ENCODE data around the gene ORAI1.
A peak's percentile ranks its signal among the peaks of the same experiment; 100 is the strongest.
"Not testable (repeated sequence)": the region's sequence is repeated elsewhere in the genome, so short reads cannot be mapped to it uniquely, and the experiment has no call there.

ORAI1 gene

DNA sequence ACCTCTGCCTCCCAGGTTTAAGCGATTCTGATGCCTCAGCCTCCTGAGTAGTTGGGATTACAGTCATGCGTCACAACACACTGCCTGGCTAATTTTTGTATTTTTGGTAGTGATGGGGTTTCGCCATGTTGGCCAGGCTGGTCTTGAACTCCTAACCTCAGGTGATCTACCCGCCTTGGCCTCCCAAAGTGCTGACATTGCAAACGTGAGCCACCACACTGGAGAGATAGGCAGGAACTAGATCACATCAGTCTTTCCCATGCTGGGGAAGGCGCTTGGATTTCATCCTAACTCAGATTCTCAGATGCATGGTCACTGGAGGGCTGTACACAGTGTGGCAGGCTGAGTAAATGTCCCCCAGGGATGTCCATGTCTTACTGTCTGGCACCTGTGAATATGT lies 18.0 kb upstream of the ORAI1 start:
- DNase-seq = no peak

DNA sequence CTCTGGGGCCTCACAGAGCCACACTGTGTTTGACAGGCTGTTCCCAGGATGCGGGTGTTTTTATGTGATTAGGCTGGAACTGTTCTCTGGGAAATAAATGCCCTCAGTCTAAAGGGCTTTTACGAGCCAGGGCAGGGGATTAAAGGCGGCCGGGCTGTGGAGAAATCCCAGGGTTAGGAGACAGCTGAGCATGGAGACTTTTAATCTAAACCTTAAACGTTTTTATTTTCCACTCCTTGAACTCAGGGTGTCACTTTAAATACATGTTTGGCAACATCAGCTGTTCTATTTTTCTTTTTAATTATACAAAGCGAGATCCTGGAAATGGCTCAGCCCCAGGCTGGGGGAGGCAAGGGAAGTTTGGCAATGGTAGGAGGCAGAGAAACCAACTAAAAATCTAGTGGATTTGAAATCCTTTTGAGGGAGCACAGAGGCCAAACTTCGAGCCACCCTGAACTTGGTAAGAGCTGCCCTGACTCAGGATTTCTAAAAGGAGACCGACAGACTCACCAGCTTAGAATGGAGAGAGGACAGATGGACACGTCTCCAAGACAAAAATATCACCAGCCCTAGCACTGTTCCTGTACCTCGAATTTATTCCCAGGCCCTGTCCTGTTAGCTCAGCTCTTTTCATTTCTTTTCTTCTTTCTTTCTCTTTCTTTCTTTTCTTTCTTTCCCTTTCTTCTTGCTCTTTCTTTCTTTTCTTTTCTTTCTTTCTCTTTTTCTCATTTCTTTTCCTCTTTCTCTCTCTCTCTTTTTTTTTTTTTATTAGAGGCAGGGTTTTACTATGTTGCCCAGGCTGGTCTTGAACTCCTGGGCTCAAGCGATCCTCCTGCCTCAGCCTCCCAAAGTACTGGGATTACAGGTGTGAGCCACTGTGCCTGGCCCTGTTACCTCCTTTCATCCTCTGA lies 15.8 kb upstream of the ORAI1 start:
- DNase-seq = no peak

GRCh38 chr12:121611306-121611705 lies 15.0 kb upstream of the ORAI1 start:
- DNase-seq = peak; percentile 28

GRCh38 chr12:121613462-121613861 lies 12.9 kb upstream of the ORAI1 start:
- no peak for DNase-seq

DNA sequence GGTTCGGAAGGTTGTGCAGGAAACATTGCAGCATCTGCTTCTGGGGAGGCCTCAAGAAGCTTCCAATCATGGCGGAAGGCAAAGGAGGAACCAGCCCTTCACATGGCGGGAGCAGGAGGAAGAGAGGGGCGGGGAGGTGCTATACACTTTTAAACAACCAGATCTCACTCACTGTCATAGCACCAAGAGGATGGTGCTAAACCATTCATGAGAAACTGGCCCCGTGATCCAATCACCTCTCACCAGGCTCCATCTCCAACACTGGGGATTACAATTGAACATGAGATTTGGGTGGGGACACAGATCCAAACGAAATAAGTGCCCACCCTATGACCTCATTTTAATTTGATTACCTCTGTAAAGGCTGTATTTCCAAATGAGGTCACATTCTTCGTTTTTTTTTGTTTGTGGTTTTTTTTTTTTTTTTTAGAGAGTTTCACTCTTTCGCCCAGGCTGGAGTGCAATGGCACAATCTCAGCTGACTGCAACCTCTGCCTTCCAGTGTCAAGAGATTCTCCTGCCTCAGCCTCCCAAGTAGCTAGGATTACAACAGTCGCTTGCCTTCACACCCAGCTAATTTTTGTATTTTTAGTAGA lies 11.4 kb upstream of the ORAI1 start:
- no peak for DNase-seq

GRCh38 chr12:121618659-121619233 lies 7.6 kb upstream of the ORAI1 start:
- no peak for DNase-seq

DNA sequence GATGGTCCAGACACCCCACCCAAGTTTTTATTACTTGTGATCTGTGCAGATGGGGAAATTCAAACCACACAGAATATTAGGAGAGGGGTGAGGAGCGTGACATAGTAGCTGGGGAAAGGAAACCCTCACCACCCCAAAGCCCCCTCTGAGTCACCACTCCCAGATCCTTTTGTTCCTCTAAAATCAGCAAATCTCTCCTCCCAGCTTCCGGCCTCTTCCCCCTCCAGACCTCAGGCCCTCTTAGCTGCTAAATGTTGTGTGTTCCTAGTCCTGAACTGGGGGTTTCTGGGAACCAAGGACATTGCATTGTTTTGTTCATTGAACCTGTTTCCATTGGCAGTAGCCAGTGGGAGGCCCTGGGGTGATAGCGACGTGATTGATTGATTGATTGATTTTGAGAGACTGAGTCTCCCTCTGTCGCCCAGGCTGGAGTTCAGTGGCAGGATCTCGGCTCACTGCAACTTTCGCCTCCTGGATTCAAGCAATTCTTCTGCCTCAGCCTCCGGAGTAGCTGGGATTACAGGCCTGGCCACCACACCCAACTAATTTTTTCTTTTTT lies 5.9 kb upstream of the ORAI1 start:
- DNase-seq = no peak

- no peak for DNase-seq
Observed at GRCh38 chr12:121626853-121627640, 717 bp downstream of the ORAI1 start.

GRCh38 chr12:121628037-121628436 lies 1.7 kb downstream of the ORAI1 start:
- DNase-seq = no peak

DNA sequence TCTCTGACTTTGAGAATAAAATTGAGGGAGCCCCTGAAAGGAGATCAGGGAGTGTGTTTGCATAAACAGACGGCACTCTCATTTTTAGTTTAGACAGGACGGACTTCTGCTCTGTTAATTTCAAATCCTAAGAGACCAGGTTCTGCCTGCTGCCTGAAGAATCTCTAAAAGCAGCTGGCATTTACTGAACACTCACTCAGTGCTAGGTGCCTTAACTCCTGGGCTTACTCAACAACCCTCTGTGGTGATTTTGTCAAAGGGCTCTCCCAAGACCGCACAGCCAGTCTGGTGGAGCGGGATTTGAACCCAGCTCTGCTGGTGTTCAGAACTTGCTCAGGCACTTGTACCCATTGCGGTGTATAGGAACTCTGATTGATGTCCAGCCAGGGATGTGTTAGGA lies 2.2 kb downstream of the ORAI1 start:
- no peak for DNase-seq

DNA sequence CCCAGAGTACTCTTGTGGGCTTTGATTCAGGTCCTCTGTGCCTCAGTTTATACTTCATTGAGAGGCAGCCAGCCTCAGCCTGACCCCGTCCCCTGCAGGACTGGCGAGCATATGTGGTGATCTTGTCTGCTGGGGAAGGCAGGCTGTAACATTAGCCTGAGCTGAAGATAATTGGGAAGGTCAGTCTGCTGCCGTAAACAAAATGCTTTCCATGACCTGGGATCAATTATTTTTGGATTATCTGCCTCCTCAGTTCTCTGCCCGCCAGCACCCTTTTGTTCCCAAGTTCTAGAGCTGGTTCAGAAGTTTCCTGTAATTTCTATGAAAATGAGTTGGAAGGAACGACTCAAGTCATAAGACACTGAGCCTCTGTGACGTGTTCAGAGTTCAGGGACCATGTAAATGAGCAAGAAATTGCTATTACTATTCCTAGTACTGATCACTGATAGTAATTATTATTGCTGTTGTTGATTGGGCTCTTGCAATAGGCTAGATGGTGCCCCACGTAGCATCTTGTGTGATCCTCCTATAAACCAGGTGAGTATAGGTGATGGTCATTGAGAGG lies 4.5 kb downstream of the ORAI1 start:
- DNase-seq = no peak

DNA sequence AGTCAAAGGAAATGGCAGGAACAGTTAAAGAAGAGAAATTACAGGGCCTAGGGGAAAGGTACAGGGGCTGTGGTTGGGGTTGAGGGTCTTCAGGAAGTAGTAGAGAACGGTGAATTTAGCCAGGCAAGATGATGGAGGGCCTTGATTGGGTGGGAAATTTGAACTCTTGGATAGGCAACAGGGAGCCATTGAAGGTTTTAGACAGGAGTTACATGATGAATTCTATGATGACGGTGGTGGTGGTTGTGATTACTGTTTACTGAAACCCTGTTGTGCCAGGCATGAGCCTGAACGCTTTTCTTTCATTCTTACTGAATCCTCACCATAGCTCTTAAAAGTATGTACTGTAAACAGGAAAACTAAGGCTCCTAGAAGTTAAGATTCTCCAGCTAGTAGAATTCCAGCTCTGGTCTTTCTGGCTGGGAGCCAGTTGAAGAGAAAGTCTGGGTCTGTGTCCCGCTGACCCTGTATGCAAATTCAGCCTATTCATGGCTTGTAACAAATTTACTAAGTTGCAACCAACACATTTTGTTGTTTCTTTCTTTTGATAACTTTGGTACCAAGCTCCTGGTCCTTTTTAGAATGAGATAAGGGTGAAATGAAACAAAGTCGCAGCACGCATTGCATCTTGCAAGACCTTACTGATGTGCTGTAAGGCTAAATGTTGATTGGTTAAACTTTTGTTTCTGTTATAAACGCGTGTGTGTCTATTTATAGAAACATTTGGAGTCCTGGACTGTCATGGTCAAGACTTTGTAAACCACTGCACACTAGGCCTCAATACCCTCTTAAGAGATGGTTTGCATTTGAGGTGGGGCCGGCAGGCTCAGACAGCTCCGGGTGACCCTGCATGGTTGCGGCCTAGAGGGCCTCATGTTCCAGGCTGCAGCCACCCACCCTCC lies 6.0 kb downstream of the ORAI1 start:
- DNase-seq = no peak

DNA sequence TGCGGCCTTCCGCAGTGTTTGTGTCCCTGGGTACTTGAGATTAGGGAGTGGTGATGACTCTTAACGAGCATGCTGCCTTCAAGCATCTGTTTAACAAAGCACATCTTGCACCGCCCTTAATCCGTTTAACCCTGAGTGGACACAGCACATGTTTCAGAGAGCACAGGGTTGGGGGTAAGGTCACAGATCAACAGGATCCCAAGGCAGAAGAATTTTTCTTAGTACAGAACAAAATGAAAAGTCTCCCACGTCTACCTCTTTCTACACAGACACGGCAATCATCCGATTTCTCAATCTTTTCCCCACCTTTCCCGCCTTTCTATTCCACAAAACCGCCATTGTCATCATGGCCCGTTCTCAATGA lies 7.5 kb downstream of the ORAI1 start:
- not testable (repeated sequence) for DNase-seq

- no peak for DNase-seq
Observed at GRCh38 chr12:121634836-121635235, 8.5 kb downstream of the ORAI1 start.

GRCh38 chr12:121637231-121637914 lies 11.0 kb downstream of the ORAI1 start:
- no peak for DNase-seq

DNA sequence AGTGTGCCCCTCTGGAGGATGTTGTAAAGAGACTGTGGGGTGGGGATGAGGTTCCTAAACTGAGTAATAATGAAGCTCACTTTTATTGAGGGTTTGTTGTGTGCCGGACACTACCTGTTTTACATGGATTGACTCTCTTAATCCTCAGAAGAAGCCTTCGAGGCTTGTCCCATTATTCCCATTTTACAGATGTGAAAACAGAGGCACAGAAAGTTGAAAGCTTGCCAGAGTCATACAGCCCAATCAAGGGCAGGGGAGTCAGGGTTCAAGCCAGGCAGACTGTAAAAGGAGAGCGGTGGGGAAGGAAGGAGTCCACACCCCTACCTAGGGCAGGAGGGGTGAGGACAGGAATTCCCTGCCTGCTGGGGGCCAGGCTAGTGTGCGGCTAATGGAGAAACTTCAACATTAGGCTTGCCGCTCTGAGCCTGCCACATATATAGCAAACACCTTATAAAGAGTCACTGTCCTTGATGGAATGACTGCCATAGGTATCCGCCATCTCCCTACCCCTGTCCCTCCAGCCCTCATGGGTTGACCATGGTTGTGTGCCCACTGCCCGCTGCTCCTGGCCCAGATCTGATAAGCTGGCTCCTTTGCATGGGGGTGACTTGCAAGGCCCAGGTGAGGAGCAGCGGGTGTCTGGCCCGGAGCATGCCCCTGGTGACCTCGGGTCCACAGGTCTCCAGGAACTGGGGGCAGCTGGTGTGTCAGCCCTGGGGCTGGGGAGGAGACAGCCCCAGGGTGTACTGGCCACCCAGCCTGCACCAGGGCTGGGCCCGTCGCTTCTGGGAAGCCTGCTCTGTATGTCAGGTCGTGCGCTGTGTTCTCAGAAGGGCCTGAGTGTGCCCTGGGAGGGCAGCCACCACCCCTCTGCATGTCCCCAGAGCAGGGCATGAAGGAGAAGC lies 12.2 kb downstream of the ORAI1 start:
- no peak for DNase-seq

DNA sequence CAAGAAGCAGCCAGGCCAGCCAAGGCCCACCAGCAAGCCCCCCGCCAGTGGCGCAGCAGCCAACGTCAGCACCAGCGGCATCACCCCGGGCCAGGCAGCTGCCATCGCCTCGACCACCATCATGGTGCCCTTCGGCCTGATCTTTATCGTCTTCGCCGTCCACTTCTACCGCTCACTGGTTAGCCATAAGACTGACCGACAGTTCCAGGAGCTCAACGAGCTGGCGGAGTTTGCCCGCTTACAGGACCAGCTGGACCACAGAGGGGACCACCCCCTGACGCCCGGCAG lies 15.0 kb downstream of the ORAI1 start:
- no peak for DNase-seq

DNA sequence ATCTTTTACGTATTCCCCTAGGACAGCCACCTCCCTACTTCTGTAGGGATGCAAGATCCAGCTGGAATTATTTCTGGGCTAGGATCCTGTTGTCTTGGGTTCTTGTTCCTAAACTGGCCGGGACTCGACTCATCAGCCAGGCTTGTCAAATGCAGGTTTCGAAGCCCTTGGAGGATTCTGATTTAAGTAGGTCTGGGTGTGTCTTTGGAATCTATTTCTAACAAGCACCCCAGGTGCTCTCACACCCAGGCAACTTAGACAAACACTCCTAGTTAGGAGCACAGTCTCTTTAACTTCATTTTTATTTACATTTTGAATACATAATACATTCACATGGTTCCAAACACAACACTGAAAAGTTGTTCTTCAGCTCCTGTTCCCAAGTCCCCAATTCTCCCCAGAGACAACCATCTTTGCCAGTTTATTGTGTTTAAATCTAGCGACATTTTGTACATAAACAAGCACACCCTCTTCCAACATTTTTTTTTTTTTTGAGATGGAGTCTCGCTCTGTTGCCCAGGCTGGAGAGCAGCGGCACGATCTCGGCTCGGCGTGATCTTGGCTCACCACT lies 22.2 kb downstream of the ORAI1 start:
- no peak for DNase-seq

DNA sequence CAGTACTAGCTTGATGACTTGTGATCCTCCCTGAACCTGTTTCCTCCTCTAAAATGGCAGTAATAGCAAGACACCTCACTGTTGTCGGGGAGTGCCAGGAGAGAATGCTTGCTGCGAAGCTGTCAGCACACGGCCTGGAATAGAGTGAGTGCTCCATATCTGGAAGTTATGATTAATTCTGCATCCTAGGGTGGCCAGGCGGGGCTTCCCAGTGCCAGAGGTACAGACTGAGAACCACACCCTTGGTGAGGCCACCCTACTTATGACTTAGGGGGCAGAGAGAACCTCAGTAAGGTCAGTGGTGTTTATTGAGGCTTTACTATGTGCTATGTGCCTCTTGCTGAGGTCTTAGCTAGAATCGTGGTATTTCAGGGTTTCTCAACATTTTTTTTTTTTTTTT lies 23.0 kb downstream of the ORAI1 start:
- no peak for DNase-seq

DNA sequence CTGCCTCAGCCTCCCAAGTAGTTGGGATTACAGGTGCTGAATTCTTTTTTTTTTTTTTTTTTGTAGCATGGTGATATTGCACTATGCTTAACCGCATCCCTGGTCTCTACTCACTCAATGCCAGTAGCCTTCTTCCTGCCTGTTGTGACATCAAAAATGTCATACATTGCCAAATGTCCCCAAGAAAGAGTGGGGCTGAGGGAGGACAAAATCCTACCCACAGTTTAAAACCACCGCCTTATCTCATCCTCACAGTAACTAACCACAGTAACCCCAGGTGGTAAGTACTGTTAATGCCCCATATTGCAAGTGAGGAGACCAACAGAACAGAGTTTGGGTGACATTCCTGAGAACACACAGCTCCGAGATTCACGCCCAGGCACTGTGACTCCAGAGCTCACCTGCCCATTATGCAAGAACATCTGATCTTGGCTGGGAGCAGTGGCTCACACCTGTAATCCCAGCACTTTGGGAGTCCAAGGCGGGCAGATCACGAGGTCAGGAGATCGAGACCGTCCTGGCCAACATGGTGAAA lies 23.6 kb downstream of the ORAI1 start:
- no peak for DNase-seq

Measured in NCI-H774 (cell line).